HL-60/S4 treated with retinoic acid at 250 ng/mL for 4 days and 3 days (cell line): ENCODE data around the gene DNTT.

Experiments used
- in situ Hi-C: fragments of 300-500 bp; cut with MboI; formaldehyde crosslinking; loops from 2 replicates; pipeline ENCODE4 v1.7.0; 2022; ENCODE audit warnings: low sequenced_read_pairs

DNTT gene

GRCh38 chr10:96304230-96304629, at the start of gene DNTT:
TSS of gene DNTT (plus strand) at chr10:96304434. CDS start at chr10:96304498, 64 bp downstream.
- in situ Hi-C loops: loop anchor here (25.0 kb wide), 1 partner anchor 267 kb away; the partner anchor contains the start of gene CCNJ

- in situ Hi-C loops: no loop called here
Measured at GRCh38 chr10:96254976-96255375, 49.3 kb upstream of the DNTT start.

- in situ Hi-C loops: no loop called here
Measured at GRCh38 chr10:96255549-96256333, 48.5 kb upstream of the DNTT start.

- in situ Hi-C loops: no loop called here
Measured at GRCh38 chr10:96257944-96258343, 46.3 kb upstream of the DNTT start.

- in situ Hi-C loops: no loop called here
Measured at GRCh38 chr10:96259150-96259549, 45.1 kb upstream of the DNTT start.

- in situ Hi-C loops: no loop called here
Measured at GRCh38 chr10:96260014-96260413, 44.2 kb upstream of the DNTT start.

GRCh38 chr10:96261132-96261531, 43.1 kb upstream of the DNTT start:
- in situ Hi-C loops: no loop called here

- in situ Hi-C loops: no loop called here
Measured at GRCh38 chr10:96261930-96262329, 42.3 kb upstream of the DNTT start.

GRCh38 chr10:96263176-96263575, 41.1 kb upstream of the DNTT start:
- in situ Hi-C loops: no loop called here

GRCh38 chr10:96263669-96264068, 40.6 kb upstream of the DNTT start:
- in situ Hi-C loops: no loop called here

- in situ Hi-C loops: no loop called here
Measured at GRCh38 chr10:96264938-96265337, 39.3 kb upstream of the DNTT start.

GRCh38 chr10:96266118-96266770, 38.0 kb upstream of the DNTT start:
- in situ Hi-C loops: no loop called here

- in situ Hi-C loops: no loop called here
Measured at GRCh38 chr10:96267234-96267705, 37.0 kb upstream of the DNTT start.

GRCh38 chr10:96268341-96268909, 35.8 kb upstream of the DNTT start:
- in situ Hi-C loops: no loop called here

GRCh38 chr10:96269438-96270300, 34.6 kb upstream of the DNTT start:
- in situ Hi-C loops: no loop called here

GRCh38 chr10:96270571-96270970, 33.7 kb upstream of the DNTT start:
- in situ Hi-C loops: no loop called here

GRCh38 chr10:96271016-96271815, 33.0 kb upstream of the DNTT start, which contains the start of gene BLNK:
TSS of gene BLNK (minus strand) at chr10:96271569. CDS start at chr10:96271398, 171 bp downstream.
- in situ Hi-C loops: no loop called here

GRCh38 chr10:96272316-96273280, 31.6 kb upstream of the DNTT start:
- in situ Hi-C loops: no loop called here
